Liver (tissue), 2 donors: ENCODE data around the gene LDHA.

Experiments
- YY1 ChIP-seq: IDR thresholded peaks from 2 replicates; pipeline ENCODE4 v1.6.1; 2016; ENCODE audit warnings: antibody characterized with exemption, mild to moderate bottlenecking
- TF ChIP-seq, protein P1 (sequence below): fragments of 150-350 bp; IDR thresholded peaks from 2 replicates; pipeline ENCODE4 v1.5.1; 2017; ENCODE audit warnings: improper control_type of control experiment, low read depth, low read length; ENCODE audit not compliant: missing input control
- donor health status: healthy.

DNA sequence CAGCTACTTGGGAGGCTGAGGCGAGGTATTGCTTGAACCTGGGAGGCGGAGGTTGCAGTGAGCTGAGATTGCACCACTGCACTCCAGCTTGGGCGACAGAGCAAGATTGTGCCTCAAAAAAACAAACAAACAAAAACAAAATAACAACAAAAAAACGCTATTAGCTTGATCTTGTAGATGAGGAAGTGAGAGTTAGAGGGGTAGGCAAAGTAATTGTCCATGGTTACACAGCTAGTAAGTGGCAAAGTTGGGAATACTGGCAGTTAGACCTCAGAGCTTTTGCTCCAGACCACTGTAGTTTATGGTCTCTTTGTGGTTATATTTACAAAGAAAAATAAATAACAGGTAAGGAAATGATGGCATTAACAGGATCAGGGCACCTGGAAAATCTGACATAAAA lies 32.9 kb downstream of the LDHA start:
- TF ChIP-seq YY1: no peak
- TF ChIP-seq, protein P1, sequence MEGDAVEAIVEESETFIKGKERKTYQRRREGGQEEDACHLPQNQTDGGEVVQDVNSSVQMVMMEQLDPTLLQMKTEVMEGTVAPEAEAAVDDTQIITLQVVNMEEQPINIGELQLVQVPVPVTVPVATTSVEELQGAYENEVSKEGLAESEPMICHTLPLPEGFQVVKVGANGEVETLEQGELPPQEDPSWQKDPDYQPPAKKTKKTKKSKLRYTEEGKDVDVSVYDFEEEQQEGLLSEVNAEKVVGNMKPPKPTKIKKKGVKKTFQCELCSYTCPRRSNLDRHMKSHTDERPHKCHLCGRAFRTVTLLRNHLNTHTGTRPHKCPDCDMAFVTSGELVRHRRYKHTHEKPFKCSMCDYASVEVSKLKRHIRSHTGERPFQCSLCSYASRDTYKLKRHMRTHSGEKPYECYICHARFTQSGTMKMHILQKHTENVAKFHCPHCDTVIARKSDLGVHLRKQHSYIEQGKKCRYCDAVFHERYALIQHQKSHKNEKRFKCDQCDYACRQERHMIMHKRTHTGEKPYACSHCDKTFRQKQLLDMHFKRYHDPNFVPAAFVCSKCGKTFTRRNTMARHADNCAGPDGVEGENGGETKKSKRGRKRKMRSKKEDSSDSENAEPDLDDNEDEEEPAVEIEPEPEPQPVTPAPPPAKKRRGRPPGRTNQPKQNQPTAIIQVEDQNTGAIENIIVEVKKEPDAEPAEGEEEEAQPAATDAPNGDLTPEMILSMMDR: no peak
